IPS DF 4.7 (cell line): Measurements from ENCODE around the gene NMT1.

Experiments
- DNase-seq: peaks from one replicate; pipeline ENCODE4 v3.0.0-alpha.2; 2013; ENCODE audit warnings: low spot score; ENCODE audit errors: extremely low read depth

The NMT1 gene

DNA sequence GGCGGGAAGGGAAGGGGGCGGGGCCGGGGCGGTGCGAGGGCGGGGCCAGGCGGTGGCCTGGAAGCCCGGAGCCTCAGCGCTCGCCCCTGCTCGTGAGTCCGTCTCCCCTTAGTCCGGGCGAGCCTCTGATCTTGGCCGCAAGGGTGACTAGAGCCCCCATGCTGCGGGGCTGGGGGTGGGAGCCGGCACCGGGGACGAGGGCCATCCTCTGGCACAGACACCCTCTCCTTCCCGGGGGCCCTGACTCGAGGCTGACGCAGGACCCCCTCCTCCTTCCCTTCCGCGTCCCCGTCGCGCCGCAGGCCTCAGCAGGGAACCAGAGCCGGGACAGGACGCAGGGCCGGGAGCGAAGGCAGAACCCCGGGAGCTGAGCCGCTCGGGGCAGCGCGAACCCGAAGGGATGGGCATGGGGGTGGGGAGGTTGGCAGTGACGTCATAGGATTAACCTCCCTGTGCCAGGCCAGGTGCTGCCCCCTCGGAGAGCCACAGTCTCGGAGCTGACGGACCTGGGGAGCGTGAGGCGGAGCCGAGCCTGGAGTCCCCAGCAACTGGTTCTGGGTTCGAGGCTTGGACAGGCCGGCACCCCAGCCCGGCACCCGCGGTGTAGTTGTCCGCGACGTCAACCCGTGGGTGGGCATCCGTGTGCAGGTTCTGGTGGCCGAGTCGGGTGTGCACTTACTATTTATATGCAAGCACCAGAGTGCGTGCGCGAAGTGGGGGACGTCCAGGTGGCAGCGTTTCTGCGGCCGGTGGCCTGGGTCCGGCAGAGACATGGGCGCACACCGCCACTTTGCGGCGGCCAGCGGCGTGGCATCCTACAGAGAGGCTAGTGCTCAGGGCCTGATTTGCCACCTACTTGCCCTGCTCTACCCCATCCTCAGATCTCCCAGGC, 71.7 kb downstream of the NMT1 start:
- no peak for DNase-seq

GRCh38 chr17:45135192-45135977, 74.3 kb downstream of the NMT1 start, which contains the start of gene ACBD4:
TSS of gene ACBD4 (plus strand) at chr17:45135687. CDS start at chr17:45136145, 458 bp downstream.
- peak; percentile 94 for DNase-seq

DNA sequence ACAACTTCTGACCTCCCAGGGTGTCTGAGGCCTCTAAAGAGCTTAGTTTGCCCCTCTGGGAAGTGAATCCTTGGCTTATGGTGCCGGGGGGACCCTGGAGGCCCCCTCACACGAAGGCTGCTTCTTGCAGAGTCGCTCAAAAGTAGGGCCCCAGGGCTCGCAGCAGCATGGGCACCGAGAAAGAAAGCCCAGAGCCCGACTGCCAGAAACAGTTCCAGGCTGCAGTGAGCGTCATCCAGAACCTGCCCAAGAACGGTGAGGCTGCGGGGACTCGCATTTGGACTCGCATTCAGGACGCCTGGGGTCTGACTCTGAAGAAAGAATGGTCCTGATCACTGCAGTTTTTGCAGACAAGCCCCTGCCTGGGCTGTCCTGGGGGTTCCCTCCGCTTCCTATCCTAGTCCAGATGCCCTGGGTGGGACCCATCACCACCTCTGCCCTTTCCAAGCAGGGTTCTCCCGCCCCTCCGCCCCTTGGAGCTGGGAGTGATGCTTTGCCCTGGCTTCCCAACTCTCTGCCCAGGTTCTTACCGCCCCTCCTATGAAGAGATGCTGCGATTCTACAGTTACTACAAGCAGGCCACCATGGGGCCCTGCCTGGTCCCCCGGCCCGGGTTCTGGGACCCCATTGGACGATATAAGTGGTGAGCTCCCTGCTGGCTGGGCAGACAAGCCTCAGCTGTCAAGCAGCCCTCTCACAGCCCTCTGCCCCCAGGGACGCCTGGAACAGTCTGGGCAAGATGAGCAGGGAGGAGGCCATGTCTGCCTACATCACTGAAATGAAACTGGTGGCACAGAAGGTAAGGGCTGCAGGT, 75.1 kb downstream of the NMT1 start:
- DNase-seq: no peak

GRCh38 chr17:45136846-45137560, 75.9 kb downstream of the NMT1 start:
- no peak for DNase-seq

DNA sequence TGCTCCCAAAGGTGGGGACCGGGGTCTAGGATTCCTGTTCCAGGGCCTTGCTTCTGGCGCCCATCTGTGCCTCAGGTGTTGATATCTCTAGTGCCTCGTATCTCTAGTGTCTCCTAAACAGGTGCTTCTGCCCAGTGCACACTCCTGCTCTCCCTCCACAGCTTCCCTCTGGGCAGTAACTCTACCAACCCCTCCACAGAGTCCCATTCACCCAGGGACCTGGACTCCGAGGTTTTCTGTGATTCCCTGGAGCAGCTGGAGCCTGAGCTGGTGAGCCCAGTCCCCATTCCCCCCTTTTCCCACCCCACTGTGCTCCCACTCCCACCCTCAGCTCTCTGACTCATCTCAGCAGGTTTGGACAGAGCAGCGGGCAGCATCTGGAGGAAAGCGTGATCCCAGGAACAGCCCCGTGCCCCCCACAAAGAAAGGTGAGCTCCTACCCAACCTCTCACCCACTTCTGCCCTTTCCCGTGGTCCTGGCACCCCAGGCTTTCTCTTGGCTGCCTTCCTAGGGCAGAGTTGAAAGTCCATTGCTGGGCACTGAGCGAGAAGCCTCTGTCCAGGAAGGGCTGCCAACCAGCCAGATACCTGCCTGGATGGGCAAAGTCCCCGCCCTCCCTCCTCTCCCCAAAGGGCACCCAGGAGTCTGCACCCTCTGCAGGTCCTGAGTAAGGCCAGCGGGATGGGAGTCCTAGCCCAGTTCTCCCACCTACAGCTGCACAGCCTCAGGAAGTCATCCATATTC, 76.6 kb downstream of the NMT1 start:
- no peak for DNase-seq

DNA sequence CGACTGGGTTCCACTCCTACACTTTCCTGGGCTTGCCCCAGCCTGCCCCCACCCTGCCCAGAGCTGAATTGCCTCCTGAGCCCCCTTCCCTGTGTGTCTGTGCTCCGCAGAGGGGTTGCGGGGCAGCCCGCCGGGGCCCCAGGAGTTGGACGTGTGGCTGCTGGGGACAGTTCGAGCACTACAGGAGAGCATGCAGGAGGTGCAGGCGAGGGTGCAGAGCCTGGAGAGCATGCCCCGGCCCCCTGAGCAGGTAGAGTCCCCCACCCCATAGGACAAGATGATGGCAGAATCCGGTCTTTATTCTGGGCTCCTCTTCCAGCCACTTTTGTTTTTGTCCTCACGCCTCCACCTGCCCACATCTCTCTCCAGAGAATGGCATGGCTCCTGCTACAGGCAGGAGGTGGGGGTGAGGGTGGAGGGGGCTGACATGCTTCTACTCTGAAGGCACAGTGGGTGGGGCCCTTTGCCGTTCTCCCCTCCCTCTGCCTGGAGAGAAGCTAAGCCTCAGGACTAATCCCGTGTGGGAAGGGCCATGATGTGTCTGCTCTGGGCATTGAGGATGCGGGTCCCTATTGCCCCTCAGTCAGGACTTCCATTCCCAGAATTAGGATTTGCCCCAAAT, 77.9 kb downstream of the NMT1 start:
- DNase-seq: no peak

GRCh38 chr17:45139533-45139920, 78.4 kb downstream of the NMT1 start:
- no peak for DNase-seq

DNA sequence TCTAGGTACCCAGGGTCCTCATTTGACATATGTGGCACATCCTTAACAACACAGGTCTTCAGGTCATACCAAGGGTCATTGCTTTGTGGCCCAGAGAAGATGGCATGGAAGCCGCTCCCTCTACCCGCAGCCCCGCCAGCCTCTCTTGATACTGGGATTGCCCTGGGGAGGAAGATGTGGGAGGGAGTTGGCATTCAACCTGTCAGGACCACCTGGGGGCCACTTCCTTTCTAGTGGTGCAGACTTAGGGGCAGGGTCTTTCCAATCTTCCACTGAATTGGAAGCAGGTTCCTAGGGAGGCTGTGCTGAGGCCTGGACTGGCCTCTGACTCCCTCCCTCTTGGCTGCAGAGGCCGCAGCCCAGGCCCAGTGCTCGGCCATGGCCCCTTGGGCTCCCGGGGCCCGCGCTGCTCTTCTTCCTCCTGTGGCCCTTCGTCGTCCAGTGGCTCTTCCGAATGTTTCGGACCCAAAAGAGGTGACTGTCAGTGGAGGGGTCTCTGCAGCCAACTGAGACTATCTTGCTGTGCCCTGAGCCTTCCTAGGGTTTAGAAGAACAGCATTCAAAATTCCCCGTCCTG, 82.1 kb downstream of the NMT1 start:
- no peak for DNase-seq

DNA sequence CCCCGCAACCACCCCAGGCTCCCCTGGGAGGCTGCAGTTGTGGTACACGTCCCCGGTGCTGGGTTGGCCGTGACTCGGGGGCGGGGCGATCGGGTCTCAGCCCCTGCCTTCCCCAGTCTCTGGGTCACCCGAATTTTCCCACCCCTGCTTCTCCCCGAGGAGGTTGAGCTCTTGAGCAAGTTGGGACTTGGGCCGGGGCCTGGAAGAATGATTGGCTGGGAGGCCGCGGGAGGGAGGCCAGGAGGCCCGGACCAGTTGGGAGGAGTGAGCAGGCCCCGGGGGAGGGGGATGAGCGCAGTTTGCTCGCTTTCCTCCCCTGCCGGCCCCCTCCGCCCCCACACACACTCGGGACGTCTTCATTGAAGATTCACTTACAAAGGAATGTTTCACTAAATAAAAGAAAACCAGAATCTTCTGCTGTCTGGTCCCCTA, 82.7 kb downstream of the NMT1 start:
- DNase-seq: no peak

DNA sequence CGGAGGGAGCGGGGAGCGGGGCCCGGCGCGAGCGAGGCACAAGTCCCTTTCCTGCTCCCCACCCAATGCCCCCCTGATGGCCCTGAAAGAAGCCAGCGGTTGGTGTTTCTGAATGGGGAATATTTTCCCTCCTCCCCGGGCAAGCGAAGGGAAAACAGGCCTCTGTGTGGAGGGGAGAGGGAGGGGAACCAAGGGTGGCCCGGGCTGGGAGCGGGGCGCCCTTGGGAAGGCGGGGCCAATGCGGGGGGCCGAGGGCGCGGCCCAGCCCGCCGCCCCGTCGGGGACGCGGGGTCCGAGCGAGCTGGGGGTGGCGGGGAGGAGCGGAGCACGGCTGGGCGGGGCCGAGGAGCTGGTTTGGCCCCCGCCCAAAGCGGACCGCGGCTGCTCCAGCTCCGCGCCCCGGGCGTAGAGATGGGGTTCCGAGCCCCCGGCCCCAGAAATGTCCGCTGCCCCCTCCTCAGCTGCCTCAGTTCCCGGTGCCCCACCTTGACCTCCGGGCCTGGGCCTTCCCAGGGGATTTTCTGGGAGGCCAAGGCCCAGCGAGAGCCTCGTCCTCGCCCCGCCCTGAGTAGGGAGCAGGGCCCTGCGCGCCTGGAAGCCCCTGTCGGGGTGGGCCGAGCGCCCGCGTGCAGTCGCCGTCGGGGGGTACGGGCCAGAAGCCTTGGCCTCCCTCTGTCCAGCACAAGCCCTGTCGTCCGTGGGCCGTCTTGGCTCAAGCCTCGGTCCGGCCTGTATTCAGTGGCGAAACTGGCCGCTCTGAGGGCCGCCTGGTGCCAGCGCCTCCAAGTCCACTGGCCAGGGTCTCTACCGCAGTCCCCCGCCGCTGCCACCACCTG, 83.3 kb downstream of the NMT1 start:
- DNase-seq: no peak

DNA sequence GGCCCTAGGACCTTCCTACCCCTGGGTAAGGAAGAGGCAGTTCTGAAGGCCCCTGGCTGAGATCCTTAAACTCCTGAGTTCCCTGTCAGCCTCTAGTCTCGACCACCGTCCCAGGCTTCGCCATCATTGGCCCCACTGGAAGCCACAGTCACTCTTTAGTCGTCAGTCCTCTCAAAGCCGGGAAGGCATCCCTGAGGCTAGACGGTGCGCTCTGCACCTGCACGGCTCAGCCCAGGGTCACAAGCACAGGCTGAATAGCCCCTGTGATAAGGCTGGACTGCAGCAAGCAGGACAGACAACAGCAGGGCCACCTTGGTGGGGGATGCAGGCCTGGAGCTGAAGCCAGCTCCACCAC, 83.9 kb downstream of the NMT1 start:
- no peak for DNase-seq

GRCh38 chr17:45146166-45146565, 85.0 kb downstream of the NMT1 start:
- no peak for DNase-seq

GRCh38 chr17:45146592-45146889, 85.4 kb downstream of the NMT1 start:
- DNase-seq: no peak

- DNase-seq: no peak
These were observed 85.9 kb downstream of the NMT1 start for GRCh38 chr17:45146890-45147580.

DNA sequence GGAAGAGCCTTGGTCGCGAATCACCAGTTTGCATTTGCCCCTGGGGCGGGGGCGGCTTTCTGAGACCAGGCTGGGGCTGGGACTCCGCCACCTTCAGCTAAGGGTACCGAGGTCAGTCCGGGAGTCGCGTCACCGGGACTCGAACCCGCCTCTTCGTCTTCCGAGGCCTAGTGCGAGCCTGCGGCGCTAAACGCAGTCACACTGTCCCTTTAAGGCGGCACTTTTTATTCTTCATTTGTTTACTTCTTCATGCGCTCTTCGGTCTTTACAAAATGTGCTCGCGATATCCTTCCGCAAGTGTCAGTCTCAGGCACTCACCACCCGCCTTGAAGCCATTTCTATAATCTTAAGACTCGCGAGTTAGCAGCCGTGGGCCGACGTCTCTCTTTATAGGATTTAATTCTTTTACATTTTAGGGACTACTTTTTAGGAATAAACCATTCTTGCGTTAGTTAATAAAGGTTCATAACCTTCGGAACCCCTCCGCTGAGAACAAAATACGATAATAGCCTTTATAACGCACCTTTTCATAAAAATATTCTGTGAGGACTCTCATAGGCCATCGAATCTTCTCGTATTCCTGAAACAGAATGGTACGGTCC, 86.6 kb downstream of the NMT1 start:
- no peak for DNase-seq

GRCh38 chr17:45148183-45149036, 87.3 kb downstream of the NMT1 start, which contains the start of gene HEXIM1:
TSS of gene HEXIM1 (plus strand) at chr17:45148475. CDS start at chr17:45149191, 716 bp downstream.
- peak; percentile 91 for DNase-seq
